Measurements from ENCODE around the gene OR2V1.
"Not testable (repeated sequence)": the region's sequence is repeated elsewhere in the genome, so short reads cannot be mapped to it uniquely, and the experiment has no call there.

Gene OR2V1, protein sequence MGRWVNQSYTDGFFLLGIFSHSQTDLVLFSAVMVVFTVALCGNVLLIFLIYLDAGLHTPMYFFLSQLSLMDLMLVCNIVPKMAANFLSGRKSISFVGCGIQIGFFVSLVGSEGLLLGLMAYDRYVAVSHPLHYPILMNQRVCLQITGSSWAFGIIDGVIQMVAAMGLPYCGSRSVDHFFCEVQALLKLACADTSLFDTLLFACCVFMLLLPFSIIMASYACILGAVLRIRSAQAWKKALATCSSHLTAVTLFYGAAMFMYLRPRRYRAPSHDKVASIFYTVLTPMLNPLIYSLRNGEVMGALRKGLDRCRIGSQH

DNA sequence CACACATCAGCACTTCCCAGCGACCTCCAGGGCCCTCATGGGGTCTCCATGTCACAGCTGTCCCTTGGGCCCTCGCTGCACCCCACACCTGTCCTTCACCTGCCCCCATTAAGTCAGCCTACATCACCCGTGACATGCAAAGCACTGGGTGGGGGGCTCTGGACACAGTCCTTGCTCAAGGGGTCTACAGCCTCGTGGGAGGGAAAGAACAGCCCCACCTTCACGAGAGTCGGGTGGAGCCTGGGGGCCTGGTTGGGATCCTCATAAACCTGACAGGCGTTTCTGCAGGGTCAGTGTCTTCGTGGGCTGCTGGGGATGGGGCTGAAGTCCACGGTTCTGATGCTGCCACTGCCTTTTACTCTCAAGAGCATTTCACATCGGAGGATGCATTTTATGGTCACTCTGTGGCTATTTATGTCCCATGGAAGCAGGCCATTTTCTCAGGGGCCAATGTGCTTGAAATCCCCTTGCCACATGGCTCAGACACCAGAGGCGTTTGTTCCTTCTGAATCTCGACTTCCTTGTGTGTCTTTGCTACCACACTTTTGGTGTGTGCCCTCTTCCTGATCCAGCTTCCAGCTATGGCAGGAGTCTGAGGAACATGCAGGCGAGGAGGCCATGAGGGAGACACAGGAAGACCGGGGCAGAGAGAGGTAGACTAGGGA is at the start of gene OR2V1:
Gene OR2V1 (minus strand): TSS at position 338 of the 665 bp plus-strand sequence. CDS start 5,865 bp downstream, outside the sequence.
- no peak for DNase-seq (ENCODE audit: low read depth in 3 of 3)

DNA sequence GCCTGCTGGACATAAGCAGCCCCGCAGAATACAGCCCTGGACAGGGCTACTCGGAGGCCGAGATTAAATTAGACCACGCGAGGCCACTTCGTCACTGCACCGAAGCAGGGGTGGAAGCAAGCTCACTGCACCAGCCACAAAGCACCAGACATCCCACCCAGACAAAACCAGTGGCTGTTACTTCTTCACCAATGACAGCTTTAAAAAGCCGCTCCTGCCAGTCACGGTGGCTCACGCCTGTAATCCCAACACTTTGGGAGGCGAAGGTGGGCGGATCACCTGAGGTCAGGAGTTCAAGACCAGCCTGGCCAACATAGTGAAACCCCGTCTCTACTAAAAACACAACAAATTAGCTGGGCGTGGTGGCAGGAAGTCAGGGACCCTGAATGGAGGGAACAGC is 46.6 kb upstream of the OR2V1 start:
- not testable (repeated sequence) for DNase-seq (ENCODE audit: low read depth in 3 of 3)

DNA sequence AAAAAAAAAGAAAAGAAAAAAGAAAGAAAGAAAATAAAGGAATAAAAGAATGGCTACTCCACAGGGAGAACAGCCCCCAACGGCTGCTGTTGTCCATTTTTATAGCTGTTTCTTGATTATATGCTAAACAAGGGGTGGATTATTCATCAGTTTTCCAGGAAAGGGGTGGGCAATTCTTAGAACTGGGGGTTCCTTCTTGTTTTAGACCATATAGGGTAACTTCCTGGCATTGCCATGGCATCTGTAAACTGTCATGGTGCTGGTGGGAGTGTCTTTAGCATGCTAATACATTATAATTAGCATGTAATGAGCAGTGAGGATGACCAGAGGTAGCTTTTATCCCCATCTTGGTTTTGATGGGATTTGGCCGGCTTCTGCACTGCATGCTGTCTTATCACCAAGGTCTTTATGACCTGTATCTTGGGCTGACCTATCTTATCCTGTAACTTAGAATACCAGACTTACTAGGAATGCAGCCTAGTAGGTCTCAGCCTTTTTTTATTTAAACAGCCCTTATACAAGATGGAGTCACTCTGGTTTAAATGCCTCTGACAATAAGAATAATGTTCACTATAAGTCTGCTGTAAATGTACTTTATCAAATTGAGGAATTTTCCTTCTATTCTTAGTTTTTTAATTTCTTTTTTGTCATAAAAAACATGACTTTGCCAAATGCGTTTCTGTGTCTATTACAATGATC is 45.4 kb upstream of the OR2V1 start:
- DNase-seq (ENCODE audit: low read depth in 3 of 3) = no peak

DNA sequence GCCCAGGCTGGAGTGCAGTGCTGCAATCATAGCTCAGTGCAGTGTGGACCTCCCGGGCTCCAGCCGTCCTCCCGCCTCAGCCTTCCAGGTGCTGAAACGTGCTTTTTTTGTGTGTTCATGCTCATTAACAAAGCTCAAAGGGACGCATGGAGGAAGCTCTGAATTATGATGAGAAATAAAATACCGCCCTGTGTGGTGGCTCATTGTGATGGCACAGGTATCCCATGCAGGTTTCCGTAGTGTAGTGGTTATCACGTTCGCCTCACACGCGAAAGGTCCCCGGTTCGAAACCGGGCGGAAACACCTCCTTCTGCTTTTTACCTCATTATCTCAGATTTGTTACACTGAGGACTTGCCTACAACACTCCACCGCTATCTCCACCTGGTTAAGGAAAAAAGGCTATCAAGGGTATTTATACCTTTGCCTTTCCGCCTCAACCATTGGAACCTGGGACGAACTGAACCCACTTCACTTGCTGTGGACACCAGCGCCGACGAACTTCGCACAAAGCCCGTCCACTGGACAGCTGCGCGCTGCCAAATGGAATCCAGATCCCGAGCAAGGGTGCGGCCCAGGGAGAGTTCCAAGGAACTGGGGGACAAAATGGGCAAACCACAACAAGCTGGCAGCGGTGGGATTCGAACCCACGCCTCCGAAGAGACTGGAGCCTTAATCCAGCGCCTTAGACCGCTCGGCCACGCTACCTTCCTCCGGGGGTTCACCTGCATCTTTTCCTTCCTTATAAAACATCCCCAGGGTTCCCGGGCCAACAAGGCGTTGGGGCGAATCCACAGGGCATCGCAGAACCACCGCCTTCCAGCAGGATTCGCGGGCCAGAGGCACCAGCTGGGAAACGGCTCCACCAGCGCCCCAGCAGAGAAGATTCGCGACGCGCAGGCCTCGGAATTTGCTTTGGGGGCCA is 42.7 kb upstream of the OR2V1 start:
- DNase-seq (ENCODE audit: low read depth in 3 of 3) = peak in 2 of 3 experiments; percentile 42 to 66

DNA sequence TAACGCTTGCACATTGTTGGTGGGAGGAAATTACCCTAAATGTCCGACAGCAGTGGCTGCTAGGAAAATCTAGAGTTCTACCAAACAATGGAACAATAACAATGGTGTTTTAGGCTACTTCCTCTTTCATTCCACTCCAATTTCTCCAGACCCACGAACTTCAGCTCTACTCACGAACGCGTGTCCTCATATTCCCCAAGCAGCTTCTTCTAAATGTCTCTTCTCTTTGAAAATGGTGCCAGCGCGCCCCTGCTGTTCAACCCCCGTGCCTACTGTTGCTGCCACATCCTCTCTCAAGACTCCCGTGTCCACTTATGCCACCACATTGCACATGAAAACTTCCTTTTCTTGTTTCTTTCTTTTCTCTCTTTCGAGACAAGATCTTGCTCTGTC is 42.1 kb upstream of the OR2V1 start:
- DNase-seq (ENCODE audit: low read depth in 3 of 3) = no peak

DNA sequence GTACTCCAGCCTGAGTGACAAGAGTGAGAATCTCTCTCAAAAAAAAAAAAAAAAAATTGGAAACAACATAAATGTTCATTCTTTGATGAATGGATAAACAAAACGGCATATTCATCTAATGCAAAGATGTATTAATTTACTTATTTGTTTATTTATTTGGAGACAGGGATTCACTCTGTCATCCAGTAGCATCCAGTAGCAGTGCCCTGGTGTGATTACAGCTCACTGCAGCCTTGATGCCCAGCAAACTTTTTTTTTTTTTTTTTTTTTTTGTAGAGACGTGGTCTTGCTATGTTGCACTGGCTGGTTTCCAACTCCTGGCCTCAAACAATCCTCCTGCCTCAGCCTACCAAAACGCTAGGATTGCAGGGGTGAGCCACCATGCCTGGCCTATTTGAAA is 40.8 kb upstream of the OR2V1 start:
- DNase-seq (ENCODE audit: low read depth in 3 of 3) = no peak

DNA sequence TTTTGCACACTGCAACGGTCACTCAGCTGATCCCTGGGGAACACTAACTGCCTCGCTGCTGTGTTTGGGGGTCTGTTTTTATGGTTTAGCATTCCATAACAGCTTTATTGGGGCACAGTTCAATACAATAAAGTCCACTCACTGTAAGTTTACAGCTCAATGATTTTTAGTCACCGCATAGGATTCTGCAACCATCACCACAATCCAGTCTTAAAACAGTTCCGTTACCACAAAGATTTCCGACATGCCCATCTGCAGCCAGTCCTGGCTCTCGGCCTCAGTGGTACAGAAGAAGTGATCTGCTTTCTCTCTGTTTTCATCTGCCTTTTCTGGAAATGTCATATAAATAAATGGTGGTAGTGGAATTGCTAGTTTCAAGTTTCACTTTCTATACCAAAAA is 40.0 kb upstream of the OR2V1 start:
- no peak for DNase-seq (ENCODE audit: low read depth in 3 of 3)

DNA sequence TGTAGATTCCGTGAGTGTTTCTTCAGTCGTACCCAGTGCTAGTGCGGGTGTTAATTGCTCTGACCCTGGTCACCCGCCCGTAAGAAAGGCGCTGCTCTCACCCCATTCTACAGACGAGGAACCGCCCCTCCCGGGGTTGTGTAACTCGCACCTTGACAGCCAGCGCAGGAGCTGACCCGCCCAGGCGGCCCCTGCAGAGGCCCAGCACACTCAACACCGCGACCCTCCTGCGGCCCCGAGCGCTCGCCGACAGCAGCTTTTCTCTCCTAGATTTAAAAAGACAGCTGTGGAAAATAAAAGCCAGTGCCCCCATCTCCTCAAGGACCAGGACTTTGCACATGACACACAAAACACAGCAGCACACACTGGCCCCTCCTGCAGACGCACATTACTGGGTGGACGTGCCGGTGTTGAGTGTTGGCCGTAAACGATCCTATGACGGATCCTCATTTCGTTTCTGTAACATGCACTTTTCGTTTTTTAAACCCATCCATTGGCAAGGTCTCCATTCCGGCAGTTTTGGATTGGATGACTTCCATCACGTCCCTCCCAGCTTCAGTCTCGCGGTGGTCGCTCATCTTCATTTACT is 39.4 kb upstream of the OR2V1 start:
- no peak for DNase-seq (ENCODE audit: low read depth in 3 of 3)

DNA sequence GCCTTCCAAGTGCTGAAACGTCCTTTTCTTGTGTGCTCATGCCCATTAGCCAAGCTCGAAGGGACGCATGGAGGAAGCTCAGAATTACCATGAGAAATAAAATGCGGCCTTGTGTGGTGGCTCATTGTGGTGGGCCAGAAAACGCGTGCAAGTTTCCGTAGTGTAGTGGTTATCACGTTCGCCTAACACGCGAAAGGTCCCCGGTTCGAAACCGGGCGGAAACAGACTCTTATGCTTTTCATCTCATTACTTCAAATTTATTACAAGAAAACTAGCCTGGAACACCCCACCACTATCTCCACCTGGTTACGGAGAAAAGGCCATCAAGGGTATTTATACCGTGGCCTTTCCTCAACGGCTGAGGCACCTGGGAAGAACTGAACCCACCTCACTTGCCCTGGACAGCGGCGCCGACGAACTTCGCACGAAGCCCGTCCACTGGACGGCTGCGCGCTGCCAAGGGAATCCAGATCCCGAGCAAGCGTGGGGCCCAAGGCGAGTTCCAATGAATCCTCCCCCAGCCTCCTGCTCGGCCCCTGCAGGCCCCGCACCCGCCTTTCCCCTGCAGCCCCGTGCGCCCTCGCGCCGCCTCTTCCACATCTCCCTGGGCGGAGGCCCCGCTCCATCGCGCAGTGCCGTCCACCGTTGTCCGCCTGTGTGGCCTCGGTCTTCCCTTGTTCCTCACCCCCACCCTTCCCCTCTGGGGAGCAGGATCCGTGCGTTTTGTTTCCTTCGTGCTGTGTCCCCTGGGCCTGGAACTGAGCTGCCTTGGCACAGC is 38.7 kb upstream of the OR2V1 start:
- DNase-seq (ENCODE audit: low read depth in 3 of 3) = peak in 2 of 3 experiments; percentile 56 to 77

DNA sequence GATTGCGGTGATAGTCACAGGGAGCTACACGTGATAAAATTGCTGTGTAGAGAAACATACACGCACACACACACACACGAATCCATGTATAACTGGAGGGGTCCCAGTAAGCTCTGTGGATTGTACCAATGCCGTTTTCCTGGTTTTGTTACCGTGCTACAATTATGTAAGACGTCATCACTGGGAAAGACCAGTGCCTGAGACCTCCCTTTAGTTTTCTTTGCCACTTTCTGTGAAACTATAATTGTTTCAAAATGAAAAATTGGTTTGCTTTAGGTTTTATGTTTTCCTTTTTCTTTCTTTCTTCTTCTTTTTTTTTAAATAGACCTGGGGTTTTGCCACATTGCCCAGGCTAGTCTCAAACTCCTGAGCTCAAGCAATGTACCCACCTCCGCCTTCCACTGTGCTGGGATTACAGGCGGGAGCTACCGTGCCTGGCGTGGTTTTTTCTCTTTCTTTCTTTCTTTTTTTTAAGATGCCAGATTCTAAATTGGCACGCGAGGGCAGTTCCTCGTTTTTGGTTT is 37.7 kb upstream of the OR2V1 start:
- DNase-seq (ENCODE audit: low read depth in 3 of 3) = no peak

DNA sequence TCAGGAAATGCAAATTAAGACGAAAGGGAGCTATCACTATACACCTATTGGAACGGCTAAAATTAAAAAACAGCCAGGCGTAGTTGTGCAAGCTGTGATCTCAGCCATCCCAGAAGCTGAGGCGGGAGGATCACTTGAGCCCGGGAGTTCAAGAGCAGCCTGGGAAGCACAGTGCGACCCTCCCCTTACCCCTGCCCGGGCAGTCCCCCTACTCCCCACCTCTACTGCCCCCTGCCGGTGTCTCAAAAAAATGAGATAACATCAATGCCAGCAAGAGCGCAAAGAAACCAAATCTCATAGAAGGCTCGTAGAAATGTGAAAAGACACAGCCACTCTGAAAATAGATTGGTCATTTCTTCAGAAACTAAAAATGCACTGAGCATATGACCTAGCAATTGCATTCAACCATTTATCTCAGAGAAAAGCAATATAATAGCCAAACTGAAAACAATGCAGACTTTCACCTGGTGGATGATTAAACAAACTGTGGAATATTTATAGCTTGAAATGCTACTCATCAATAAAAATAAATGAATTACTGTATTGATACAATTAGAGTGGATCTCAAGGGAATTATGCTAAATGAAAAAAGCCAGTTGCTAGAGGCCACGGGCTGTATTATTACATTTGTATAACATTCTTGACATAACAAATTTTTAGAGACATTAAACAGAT is 37.0 kb upstream of the OR2V1 start:
- DNase-seq (ENCODE audit: low read depth in 3 of 3) = no peak

DNA sequence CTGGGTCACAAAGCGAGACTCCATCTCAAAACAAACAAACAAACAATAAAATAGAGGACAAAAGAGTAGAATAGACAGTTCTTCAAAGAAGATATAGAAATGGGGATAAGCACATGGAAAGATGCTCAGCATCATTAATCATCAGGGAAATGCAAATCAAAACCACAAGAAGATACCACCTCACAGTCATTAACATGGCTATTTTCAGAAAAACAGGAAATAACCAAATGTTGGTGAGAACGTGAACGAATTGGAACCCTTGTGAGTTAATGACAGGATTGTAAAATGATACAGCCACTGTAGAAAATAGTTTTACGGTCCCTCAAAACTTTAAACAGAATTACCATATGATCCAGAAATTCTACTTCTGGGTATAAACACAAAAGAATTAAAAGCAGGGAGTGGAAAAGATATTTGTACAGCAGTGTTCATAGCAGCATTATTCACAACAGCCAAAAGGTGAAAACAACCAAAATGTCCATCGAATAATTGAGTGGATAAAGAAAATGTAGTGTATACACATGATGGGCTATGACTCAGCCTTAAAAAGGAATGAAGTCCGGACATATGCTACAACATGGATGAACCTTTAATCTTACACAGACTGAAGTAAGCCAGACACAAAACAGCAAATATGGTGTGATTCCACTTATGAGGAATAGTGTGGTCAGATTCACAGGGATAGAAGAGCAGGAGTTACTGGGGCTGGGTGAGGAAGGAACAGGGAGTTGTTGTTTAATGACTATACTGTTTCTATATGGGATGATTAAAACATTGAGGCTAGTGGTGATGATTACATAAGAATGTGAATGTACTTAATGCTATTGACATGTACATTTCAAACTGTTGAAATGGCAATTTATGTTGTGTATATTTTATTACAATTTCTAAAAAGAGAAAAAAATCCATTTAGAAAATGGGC is 36.1 kb upstream of the OR2V1 start:
- DNase-seq (ENCODE audit: low read depth in 3 of 3) = no peak

DNA sequence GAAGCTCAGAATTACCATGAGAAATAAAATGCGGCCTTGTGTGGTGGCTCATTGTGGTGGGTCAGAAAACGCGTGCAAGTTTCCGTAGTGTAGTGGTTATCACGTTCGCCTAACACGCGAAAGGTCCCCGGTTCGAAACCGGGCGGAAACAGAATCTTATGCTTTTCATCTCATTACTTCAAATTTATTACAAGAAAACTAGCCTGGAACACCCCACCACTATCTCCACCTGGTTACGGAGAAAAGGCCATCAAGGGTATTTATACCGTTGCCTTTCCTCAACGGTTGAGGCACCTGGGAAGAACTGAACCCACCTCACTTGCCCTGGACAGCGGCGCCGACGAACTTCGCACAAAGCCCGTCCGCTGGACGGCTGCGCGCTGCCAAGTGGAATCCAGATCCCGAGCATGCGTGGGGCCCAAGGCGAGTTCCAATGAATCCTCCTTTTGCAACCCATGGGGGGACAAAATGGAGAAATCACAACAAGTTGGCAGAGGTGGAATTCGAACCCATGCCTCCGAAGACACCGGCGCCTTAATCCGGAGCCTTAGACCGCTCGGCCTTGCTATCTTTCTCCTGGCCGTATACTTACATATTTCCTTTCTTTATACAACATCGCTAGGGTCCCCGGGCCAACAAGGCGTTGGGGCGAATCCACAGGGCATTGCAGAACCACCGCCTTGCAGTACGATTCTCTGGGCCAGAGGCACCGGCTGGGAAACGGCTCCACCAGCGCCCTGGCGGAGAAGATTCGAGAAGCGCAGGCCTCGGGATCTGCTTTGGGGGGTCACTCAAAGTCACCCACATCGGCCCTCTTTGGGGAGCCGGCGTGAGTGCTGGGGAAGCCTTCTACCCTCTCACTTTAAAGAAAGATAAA is 33.3 kb upstream of the OR2V1 start:
- DNase-seq (ENCODE audit: low read depth in 3 of 3) = no peak

DNA sequence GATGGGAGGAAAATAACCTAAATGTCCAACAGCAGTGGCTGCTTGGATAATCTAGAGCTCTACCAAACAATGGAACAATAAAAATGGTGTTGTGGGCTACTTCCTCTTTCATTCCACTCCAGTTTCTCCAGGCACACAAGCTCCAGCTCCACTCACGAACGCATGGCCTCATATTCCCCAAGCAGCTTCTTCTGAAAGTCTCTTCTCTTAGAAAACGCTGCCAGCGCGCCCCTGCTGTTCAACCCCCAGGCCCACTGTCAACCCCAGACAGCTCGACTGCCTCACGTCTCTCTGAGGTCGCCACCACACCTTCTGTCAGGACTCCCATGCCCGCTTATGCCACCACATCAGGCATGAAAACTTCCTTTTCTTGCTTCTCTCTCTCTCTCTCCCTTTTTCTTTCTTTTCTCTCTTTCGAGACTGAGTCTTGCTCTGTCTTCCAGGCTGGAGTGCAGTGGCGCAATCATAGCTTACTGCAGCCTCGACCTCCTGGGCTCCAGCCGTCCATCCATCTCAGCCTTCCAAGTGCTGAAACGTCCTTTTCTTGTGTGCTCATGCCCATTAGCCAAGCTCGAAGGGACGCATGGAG is 32.6 kb upstream of the OR2V1 start:
- no peak for DNase-seq (ENCODE audit: low read depth in 3 of 3)

DNA sequence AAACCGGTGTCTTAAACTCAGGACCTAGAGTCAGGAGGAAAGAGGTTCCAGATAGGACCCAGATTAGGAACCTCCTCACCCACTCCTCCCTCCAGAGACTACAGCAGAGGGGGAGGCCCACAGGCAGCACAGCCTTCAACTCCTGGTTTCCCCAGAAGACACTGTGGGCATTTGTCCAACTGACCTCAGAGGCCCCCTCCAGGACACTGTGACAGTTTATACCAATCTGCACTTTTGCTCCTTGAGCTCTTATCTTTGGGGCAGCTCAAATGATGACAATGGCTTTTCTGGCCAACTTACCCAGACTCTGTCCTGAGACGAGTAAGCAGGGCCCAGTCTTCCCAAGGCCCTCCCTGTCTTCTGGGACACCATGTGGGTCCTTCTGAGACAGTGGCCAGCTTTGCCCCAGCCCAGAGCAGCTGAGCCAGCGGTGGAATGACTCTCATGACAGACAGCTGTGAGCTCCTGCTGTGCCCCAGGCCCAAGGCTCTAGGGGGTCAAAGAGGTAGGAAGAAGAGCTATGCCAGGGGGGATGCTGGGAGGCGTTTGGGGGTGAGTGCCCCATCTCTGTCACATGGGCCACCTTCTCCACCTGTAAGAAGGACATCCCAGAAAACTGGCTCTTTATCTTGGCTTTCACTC is 30.7 kb upstream of the OR2V1 start:
- no peak for DNase-seq (ENCODE audit: low read depth in 3 of 3)

DNA sequence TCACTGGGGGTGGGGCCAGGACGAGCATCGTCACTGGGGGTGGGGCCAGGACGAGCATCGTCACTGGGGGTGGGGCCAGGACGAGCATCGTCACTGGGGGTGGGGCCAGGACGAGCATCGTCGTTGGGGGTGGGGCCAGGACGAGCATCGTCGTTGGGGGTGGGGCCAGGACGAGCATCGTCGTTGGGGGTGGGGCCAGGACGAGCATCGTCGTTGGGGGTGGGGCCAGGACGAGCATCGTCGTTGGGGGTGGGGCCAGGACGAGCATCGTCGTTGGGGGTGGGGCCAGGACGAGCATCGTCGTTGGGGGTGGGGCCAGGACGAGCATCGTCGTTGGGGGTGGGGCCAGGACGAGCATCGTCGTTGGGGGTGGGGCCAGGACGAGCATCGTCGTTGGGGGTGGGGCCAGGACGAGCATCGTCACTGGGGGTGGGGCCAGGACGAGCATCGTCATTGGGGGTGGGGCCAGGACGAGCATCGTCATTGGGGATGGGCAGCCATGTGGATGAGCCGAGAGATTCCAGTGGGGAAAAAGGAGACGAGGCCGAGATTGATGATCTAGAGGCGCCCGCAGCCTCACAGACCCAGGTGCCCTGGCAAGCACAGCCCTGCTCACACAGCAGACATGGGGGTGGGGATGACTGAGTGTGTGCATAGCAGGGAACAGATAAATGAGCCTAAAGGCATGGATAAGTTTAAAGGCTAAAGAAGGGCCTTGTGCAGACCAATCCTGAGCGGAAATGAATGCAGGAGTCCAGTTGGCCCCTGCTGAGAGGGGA is 30.0 kb upstream of the OR2V1 start:
- DNase-seq (ENCODE audit: low read depth in 3 of 3) = peak in 2 of 3 experiments; percentile 37 to 42
